Spleen (tissue), 7 donors: ENCODE results near the gene TUBGCP6.

Experiments used
- CTCF ChIP-seq, 11 experiments: fragments of 200-600 bp in 7 of 11; fragments of 450-650 bp in 4 of 11; sonication (generic) in 4 of 11; IDR thresholded peaks in 8 of 11; conservative IDR thresholded peaks in 3 of 11; 1 replicate in 7 of 11; 2 replicates in 4 of 11; pipeline versions ENCODE4 v1.4.0 to v1.8.0; 2016 to 2021; ENCODE audit warnings: antibody characterized with exemption in 11 of 11, inconsistent platforms in 4 of 11, mild to moderate bottlenecking in 1 of 11
- POLR2A ChIP-seq, 3 donors: fragments of 450-650 bp; IDR thresholded peaks; one replicate each; pipeline ENCODE4 v1.5.1; 2017; ENCODE audit warnings: antibody characterized with exemption in 3 of 3, mild to moderate bottlenecking in 1 of 3
- donor health status: DM: no; HTN: no; CAD: no; lungs with moderate emphysema.
- donor health status: DM: no; HTN: no; CAD: no.
- donor health status: DM: no; HTN: no; CAD: no.

GRCh38 chr22:50287731-50288130, 42.9 kb upstream of the TUBGCP6 start:
- no peak for TF ChIP-seq POLR2A (IDR thresholded peaks at IDR 0.05)
- TF ChIP-seq CTCF (IDR thresholded peaks at IDR 0.05 in 8 of 11, conservative IDR thresholded peaks at IDR 0.05 in 3 of 11): no peak
